GM21576 (cell line): ENCODE results near the gene LANCL2.

Experiments
- ATAC-seq: cut with Tn5 transposase; IDR thresholded peaks from one replicate; pipeline ENCODE4 v1.9.1; 2021; ENCODE audit warnings: mild to moderate bottlenecking, moderate library complexity; ENCODE audit not compliant: unreplicated experiment

Gene LANCL2

DNA sequence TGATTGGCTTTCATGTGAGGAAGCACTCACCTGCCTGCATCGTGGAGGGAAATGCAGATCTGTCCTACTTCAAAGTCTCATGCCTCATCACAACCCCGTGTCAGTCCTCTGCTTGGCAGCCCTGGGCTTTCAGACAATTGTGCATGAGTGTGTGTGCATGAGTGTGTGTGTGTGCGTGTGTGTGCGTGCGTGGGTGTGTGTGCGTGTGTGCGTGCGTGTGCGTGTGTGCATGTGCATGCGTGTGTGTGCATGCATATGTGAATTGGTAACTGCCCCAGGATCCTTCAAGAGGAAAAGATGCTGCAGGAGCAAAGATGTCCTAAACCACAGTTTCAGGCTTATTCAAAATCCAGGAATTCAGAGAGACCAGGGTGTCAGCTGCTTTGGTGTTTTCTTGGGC lies 71.3 kb downstream of the LANCL2 start:
- no peak for ATAC-seq

- ATAC-seq = no peak
Observed at GRCh38 chr7:55437375-55437774, 72.2 kb downstream of the LANCL2 start.

GRCh38 chr7:55438085-55438756 lies 73.1 kb downstream of the LANCL2 start:
- ATAC-seq = no peak

GRCh38 chr7:55438757-55439525 lies 73.8 kb downstream of the LANCL2 start:
- ATAC-seq = no peak

GRCh38 chr7:55439627-55440026 lies 74.5 kb downstream of the LANCL2 start:
- no peak for ATAC-seq

DNA sequence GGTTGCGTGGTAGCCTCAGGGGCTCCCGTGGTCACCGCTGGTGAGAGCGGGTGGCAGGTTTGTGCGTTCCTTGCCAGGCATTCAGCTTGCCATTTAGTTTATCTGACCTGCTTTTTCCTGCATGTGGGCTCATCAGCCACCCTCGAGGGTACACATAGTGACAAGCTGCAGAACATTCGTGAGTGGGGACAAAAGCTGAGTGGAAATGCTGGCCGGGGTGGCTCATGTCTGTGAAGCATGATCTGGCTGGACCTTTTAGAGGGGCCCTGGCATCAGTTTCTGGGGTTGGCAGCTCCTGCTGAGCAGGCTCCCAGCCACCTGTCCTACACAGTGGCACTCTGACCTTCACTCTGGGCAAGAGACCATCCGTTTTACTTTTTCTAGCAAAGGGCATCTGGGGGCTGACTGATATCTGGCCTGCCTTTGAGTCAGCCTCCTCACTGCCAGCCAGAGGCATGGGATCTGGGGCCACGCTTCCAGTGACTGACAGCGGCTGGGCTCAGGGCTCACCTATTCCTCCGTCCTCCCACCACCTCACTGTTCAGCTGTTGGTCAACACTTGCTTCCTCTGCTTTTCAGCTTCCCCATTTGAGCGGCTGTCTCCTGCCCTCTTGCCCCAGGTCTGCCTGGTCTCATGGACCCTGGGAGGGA lies 75.0 kb downstream of the LANCL2 start:
- no peak for ATAC-seq

DNA sequence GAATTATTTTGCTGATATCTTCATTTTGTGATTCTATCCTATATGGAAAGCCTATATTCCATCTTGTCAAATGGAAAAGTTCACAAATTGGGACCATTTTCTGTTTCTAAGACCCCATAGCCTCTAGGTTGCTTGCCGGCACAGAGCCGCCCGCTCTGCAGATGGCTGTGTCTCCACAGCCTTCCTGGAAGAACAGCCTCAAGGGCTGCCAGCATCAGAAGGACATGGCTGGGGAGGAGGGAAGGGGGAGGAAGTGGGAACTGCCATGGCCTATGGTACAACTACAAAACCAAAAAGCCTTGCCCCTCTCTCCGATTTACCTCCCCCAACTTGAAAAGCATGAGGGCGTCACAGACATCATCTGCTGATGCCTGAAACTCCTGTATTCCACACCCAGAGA lies 75.9 kb downstream of the LANCL2 start:
- no peak for ATAC-seq

DNA sequence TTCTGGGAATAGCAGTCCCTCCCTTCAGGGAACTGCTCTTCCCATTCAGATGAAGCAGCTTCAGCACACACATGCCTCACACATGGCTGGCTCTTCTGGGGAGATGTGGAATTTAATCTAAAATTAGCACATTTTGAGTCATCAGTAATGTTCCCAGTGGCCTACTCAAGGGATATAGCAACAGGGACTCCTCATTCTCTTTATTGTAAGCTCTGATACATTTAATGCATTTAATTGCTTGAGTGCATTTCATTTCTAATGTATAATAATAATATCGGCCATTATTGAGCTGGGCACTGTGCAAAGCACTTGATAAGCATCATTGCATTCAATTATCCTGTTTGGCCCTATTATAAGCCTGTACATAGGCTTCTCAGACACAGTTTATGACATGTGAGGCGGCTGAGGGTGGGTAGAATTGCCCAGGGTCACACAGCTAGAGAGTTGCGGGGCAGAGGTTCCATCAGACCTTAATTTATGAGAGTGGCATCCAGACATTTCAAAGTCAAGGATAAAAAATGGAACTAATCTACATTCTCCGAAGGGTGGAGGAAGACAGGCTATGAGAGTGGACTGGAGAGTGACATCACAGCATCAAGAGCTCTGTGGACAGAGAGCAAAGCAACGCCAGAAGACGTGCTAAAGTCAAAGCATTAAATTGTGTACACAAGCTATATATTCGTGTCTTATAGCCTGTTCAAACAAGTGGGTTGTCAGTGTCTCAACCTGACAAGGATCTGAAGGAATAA lies 76.8 kb downstream of the LANCL2 start:
- no peak for ATAC-seq

DNA sequence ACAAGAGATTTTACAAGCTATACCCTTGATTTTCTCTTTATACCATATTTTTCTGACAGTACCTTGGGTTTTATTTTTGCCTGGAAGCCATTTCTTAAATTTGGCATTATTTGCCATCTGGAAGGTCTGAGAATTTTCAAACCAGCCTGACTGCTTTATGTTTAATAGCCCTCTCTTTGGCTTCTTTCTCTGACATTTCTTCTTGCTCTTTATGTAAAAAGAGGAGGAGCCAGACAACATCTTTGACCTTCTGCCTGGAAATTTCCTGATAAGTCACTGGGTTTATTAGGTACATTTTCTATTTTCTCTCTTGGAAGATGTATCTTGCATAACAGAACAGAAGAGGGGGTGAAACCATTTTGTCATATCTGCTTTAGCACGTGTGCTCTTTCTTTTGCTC lies 79.6 kb downstream of the LANCL2 start:
- no peak for ATAC-seq

DNA sequence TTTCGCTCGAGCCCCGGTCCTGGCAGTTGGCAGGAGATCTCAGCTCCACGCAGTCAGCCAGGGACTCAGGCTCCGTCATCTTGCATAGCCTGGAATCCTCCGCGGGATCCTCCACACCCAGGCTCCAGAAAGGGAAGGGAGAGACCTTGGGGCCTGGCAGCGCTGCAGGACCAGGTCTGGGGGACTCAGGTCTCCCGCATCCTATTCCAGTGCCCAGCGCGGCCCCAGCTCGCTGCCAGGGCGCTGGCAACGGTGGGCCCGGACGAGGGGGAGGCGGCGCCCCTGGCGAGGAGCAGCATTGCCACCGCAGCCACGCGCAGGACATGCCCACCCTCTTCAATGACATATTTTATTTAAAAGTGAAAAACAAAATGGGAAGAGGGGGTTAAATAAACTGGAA lies 83.4 kb downstream of the LANCL2 start:
- ATAC-seq = no peak

GRCh38 chr7:55449205-55449991 lies 84.3 kb downstream of the LANCL2 start:
- ATAC-seq = no peak

- no peak for ATAC-seq
Observed at GRCh38 chr7:55449992-55450535, 84.9 kb downstream of the LANCL2 start.

- ATAC-seq = no peak
Observed at GRCh38 chr7:55452971-55453370, 87.8 kb downstream of the LANCL2 start.

DNA sequence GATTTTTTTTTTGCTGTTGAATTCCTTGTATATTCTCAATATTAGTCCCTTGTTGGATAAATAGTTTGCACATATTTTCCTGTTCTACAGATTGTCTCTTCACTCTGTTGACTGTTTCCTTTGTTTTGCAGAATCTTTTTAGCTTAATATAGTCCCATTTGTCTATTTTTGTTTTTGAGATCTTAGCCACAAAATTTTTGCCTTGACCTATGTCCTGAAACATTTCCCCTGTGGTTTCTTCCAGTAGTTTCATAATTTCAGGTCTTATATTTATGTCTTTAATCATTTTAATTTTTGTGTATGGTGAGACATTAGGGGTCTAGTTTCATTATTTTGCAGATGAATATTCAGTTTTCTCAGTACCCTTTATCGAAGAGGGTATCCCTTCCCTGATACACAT lies 92.7 kb downstream of the LANCL2 start:
- ATAC-seq = no peak

GRCh38 chr7:55458351-55458750 lies 93.2 kb downstream of the LANCL2 start:
- ATAC-seq = no peak

DNA sequence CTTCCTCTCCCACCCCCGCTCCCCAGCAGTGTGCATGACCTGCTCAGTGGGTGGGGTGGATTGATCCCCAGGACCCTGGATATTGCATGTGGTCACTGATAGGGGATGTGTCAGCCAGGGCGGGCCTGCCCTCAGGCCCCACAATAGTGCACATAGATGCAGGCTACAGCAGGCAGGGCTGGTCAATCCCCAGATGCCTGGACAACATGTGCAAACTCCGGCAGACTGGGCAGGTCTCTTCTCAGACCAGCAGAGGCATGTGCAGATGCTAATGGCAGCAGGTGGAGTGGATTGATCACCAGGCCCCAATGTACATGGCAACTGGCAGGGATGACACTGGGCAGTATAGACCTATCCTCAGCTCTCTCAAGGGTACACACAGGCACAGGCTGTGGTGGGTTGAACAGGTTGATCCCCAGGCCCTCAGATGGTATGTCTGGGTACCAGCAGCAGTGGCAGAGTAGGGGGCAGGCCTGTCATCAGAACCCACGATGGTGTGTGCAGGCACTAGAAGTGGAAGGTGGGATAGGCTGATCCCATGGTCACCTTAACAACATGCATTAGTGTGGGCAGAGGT lies 98.6 kb downstream of the LANCL2 start:
- ATAC-seq = no peak

DNA sequence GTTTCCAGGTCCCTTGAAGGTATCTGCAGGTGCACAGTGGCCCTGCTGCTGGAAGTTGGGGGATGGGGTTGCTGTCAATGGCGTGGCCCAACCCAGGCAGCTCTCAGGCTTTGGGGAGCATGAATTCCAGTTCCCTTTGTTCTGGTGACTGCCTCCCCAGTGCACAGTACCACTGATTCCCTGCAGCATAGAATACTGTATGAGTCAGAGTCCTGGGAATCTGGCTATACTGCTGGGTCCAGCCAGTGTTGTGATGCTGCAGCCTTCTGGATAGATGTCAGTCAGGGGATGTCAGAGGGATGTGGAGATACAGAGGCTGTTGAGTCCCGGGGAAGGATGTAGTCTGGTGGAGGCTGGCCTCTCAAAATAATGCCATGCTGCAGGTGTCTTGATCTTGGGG lies 99.3 kb downstream of the LANCL2 start:
- no peak for ATAC-seq

- ATAC-seq = no peak
Observed at GRCh38 chr7:55465691-55466090, 100.6 kb downstream of the LANCL2 start.

GRCh38 chr7:55467047-55467593 lies 102.0 kb downstream of the LANCL2 start:
- no peak for ATAC-seq

GRCh38 chr7:55468495-55468894 lies 103.4 kb downstream of the LANCL2 start:
- no peak for ATAC-seq
